HepG2 (cell line): ENCODE data around the gene VPS52. TPM values are rescaled to one million over a fixed set of nuclear protein-coding genes. Genes with fewer than 3 reads are reported as not detected.

Experiments used
- ATAC-seq: fragments of 200-7000 bp; cut with Tn5 transposase; 3 replicates; pipeline ENCODE4 v1.9.1; 2020; ENCODE audit warnings: mild to moderate bottlenecking, moderate library complexity
- BruUV-seq: library from RNA; stranded (reverse); fragments of 400-500 nt; replicated peaks from 2 replicates; lab custom pipeline; 2021; lab: Mats Ljungman, UMichigan
- CTCF ChIA-PET: fragments of 300-600 bp; formaldehyde crosslinking; extraction: SDS; loops from one replicate; lab custom pipeline; 2021; ENCODE audit warnings: low total read pairs, inconsistent platforms, low intra/inter-chr PET ratio; lab: Yijun Ruan, JAX
- POLR2A ChIA-PET: fragments of 350-600 bp; sonication (Branson Sonifier 250); formaldehyde crosslinking; loops from one replicate; lab custom pipeline; 2020; ENCODE audit warnings: antibody characterized with exemption, inconsistent platforms; lab: Yijun Ruan, JAX
- DNase-seq: peaks from one replicate; pipeline ENCODE4 v3.0.0-alpha.2; 2015; ENCODE audit warnings: low spot score
- FAIRE-seq: peaks from 3 replicates; lab custom pipeline; 2011; peaks lifted over from hg19 to GRCh38; lab: Jason Lieb, UNC
- H2AFZ ChIP-seq: one replicate; pipeline ENCODE4 v1.6.1; 2011; ENCODE audit warnings: low read length, inconsistent platforms
- H3K27ac ChIP-seq: fragments of 300-600 bp; 3 replicates; pipeline ENCODE4 v1.8.0; 2011; ENCODE audit warnings: mixed run types, mild to moderate bottlenecking, mixed read lengths, low read length, inconsistent platforms; ENCODE audit not compliant: insufficient read depth; ENCODE audit errors: extremely low read length
- H3K27me3 ChIP-seq, 2 experiments: fragments of 200-600 bp in 1 of 2; 2 replicates in 1 of 2; 3 replicates in 1 of 2; pipeline versions ENCODE4 v1.6.0 to v1.8.0; 2011; ENCODE audit warnings: low read length in 2 of 2, mild to moderate bottlenecking in 2 of 2, moderate library complexity in 2 of 2, inconsistent platforms in 1 of 2; ENCODE audit not compliant: insufficient read depth in 2 of 2, control insufficient read depth in 1 of 2
- H3K36me3 ChIP-seq, 2 experiments: fragments of 200-600 bp in 1 of 2; replicated peaks in 1 of 2; 2 replicates in 1 of 2; 3 replicates in 1 of 2; pipeline versions ENCODE4 v1.5.1 to v1.8.0; 2011; ENCODE audit warnings: low read length in 2 of 2, inconsistent platforms in 1 of 2; ENCODE audit not compliant: insufficient read depth in 2 of 2, control insufficient read depth in 1 of 2
- H3K4me1 ChIP-seq: 2 replicates; pipeline ENCODE4 v1.5.1; 2012; ENCODE audit warnings: low read length, inconsistent platforms; ENCODE audit not compliant: insufficient read depth
- H3K4me2 ChIP-seq: 2 replicates; pipeline ENCODE4 v1.6.0; 2011; ENCODE audit warnings: low read depth, low read length, inconsistent platforms
- H3K4me3 ChIP-seq, 3 experiments: fragments of 200-600 bp in 1 of 3; sonication (generic), shearing (Covaris generic) in 1 of 3; replicated peaks in 1 of 3; 2 replicates each; pipeline ENCODE4 v1.5.1; 2011 to 2016; ENCODE audit warnings: low read length in 3 of 3, inconsistent platforms in 2 of 3, low read depth in 2 of 3, mild to moderate bottlenecking in 2 of 3, control low read depth in 1 of 3, mixed read lengths in 1 of 3; ENCODE audit not compliant: insufficient read depth in 1 of 3
- H3K79me2 ChIP-seq: one replicate; pipeline ENCODE4 v1.6.1; 2011; ENCODE audit warnings: low read length, inconsistent platforms; ENCODE audit not compliant: insufficient read depth
- H3K9ac ChIP-seq: 2 replicates; pipeline ENCODE4 v1.6.0; 2011; ENCODE audit warnings: mild to moderate bottlenecking, low read depth, low read length, inconsistent platforms; ENCODE audit not compliant: insufficient read depth
- H3K9me3 ChIP-seq: 2 replicates; pipeline ENCODE4 v1.5.1; 2012; ENCODE audit warnings: mild to moderate bottlenecking, low read length
- H4K20me1 ChIP-seq: 2 replicates; pipeline ENCODE4 v1.6.0; 2011; ENCODE audit warnings: inconsistent platforms, mild to moderate bottlenecking, low read length, moderate library complexity; ENCODE audit not compliant: insufficient read depth
- CREB3 ChIP-seq: sonication (generic); formaldehyde crosslinking; IDR thresholded peaks from 2 replicates; pipeline ENCODE4 v1.5.0; 2020; ENCODE audit warnings: missing genetic modification reagents
- ISL2 ChIP-seq: sonication (generic); formaldehyde crosslinking; IDR thresholded peaks from 2 replicates; pipeline ENCODE4 v1.5.0; 2020; ENCODE audit warnings: missing genetic modification reagents
- NFYC ChIP-seq: IDR thresholded peaks from 2 replicates; pipeline ENCODE4 v1.6.1; 2016; ENCODE audit warnings: missing genetic modification reagents, missing compliant biosample characterization
- PAX8 ChIP-seq: sonication (generic); formaldehyde crosslinking; IDR thresholded peaks from 2 replicates; pipeline ENCODE4 v1.8.0; 2022; ENCODE audit warnings: mild to moderate bottlenecking, missing genetic modification reagents, borderline replicate concordance
- RBM39 ChIP-seq: fragments of 200-400 bp; formaldehyde crosslinking; IDR thresholded peaks from one replicate; pipeline ENCODE4 v1.6.1; 2018; ENCODE audit warnings: antibody characterized with exemption, mild to moderate bottlenecking, low read depth, low read length; ENCODE audit not compliant: poor library complexity, severe bottlenecking
- THAP9 ChIP-seq: sonication (generic); formaldehyde crosslinking; IDR thresholded peaks from 2 replicates; pipeline ENCODE4; 2020; ENCODE audit warnings: missing genetic modification reagents, mild to moderate bottlenecking, borderline replicate concordance
- ZBTB1 ChIP-seq: sonication (generic); formaldehyde crosslinking; IDR thresholded peaks from 2 replicates; pipeline ENCODE4 v1.4.0; 2020; ENCODE audit warnings: missing genetic modification reagents, borderline replicate concordance
- ZC3H4 ChIP-seq: sonication (generic); formaldehyde crosslinking; IDR thresholded peaks from 2 replicates; pipeline ENCODE4 v1.4.0; 2020; ENCODE audit warnings: missing genetic modification reagents, borderline replicate concordance
- ZNF510 ChIP-seq: sonication (generic); formaldehyde crosslinking; IDR thresholded peaks from 2 replicates; pipeline ENCODE4 v1.4.0; 2020; ENCODE audit warnings: low read depth, mild to moderate bottlenecking, missing genetic modification reagents
- ZNF512B ChIP-seq: sonication (generic); formaldehyde crosslinking; IDR thresholded peaks from 2 replicates; pipeline ENCODE4 v1.5.1; 2020; ENCODE audit warnings: missing genetic modification reagents, mild to moderate bottlenecking, borderline replicate concordance
- ZNF543 ChIP-seq: sonication (generic); formaldehyde crosslinking; IDR thresholded peaks from 2 replicates; pipeline ENCODE4 v1.4.0; 2020; ENCODE audit warnings: mild to moderate bottlenecking, missing genetic modification reagents
- ZNF550 ChIP-seq: sonication (generic); formaldehyde crosslinking; IDR thresholded peaks from 2 replicates; pipeline ENCODE4 v1.4.0; 2020; ENCODE audit warnings: mild to moderate bottlenecking, missing genetic modification reagents, borderline replicate concordance
- ZNF83 ChIP-seq: sonication (generic); formaldehyde crosslinking; IDR thresholded peaks from 2 replicates; pipeline ENCODE4 v1.4.0; 2020; ENCODE audit warnings: missing genetic modification reagents, mild to moderate bottlenecking, borderline replicate concordance
- ZSCAN22 ChIP-seq: sonication (generic); formaldehyde crosslinking; IDR thresholded peaks from 2 replicates; pipeline ENCODE4 v1.4.0; 2020; ENCODE audit warnings: mild to moderate bottlenecking, missing genetic modification reagents
- whole genome bisulfite sequencing: methylation state at CpG from one replicate; pipeline ENCODE4 v1.1.6; 2017; ENCODE audit warnings: low lambda C conversion rate; 5-methylcytosine and 5-hydroxymethylcytosine counted together
- in situ Hi-C: cut with HindIII; loops from 2 replicates; pipeline ENCODE4 v1.10.0; 2017; ENCODE audit warnings: low pct_unique_long_range_greater_than_20kb; ENCODE audit not compliant: extremely low pct_ligation_motif_present
- intact Hi-C: fragments of 100-400 bp; cut with micrococcal nuclease; formaldehyde crosslinking; loops from one replicate; pipeline ENCODE4 v1.10.0; 2022; ENCODE audit not compliant: unreplicated experiment
- polyA plus RNA-seq, 8 experiments: library from polyadenylated mRNA; depleted of rRNA in 3 of 8; stranded (reverse) in 7 of 8; unstranded in 1 of 8; fragments of >200 nt; fragmentation: Illumina TruSeq in 4 of 8; extraction: Trizol in 4 of 8; gene quantifications; 2 replicates each; pipeline versions ENCODE4 v1.2.1 to v1.2.3, GENCODE V29; 2011 to 2016; ENCODE audit warnings: low read depth in 4 of 8, missing spikeins in 1 of 8, mixed read lengths in 1 of 8; ENCODE audit not compliant: insufficient read depth in 1 of 8
- total RNA-seq, 5 experiments: library from RNA; depleted of rRNA; stranded (reverse); fragments of >200 nt; fragmentation: Illumina TruSeq; extraction: Trizol; gene quantifications; 2 replicates each; pipeline ENCODE4 v1.2.3, GENCODE V29; 2016; ENCODE audit warnings: low read depth in 1 of 5
- TF ChIP-seq, protein P1 (sequence below): sonication (generic); formaldehyde crosslinking; conservative IDR thresholded peaks from 2 replicates; pipeline ENCODE4 v1.4.0; 2020; ENCODE audit warnings: missing genetic modification reagents

VPS52 gene
- total and polyA plus RNA-seq, 2 of the 13 experiments (the other 11 are each of a cell fraction or from before 2014, with no cell fraction given), result 48.9 to 85.5 TPM

DNA sequence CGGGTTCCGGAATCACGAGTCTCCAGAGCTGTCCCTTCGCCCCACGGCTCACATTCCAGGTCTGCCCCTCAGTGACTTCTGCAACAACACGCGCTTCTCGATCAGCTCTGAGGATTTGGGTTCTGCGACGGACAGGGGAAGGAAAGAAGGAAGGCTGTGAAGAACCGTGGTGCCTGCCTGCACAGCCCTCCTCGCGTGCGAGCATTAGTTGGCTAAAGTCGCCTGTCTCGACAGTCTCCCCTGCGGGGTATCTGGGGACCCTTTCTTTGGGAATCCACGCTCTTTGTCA, 23.1 kb downstream of the VPS52 start:
- no peak for DNase-seq
- TSS peak; percentile 82 for BruUV-seq
- no peaks in the 10 kb centered on the region for H3K9me3 ChIP-seq
- H3K4me1 ChIP-seq, result peaks cover 29% of the 10 kb centered on the region
- 2% methylated on average over 18 of the region's 18 CpGs for WGBS
- H3K9ac ChIP-seq, result peak overlapping the region; percentile 75
- ChIA-PET POLR2A (interaction anchor here (0.8 to 5.1 kb wide), 20 partner anchors 10 to 277 kb away, joined by 3 to 94 read pairs (median 6); partner anchors contain the start of genes HSD17B8, PFDN6, RING1 and RPS18), CTCF (interaction anchor here (1.0 to 3.1 kb wide), 9 partner anchors 44 to 234 kb away, joined by 4 to 19 read pairs (median 6); partner anchors contain the start of genes HSD17B8, RXRB and SLC39A7)
- H3K27me3 ChIP-seq, result no peaks in the 10 kb centered on the region; a peak in 1 of 5 replicates
- peak overlapping the region; percentile 51 to 89 (median 64) for H3K4me3 ChIP-seq
- no peak for FAIRE-seq
- intact Hi-C loops (loop anchor here (2.0 kb wide), 4 partner anchors 48 to 234 kb away; partner anchors contain the start of genes RXRB and SLC39A7), in situ Hi-C loops (loop anchor here (5.0 kb wide), 4 partner anchors 46 to 231 kb away; partner anchors contain the start of genes HSD17B8, RXRB and SLC39A7)
- ATAC-seq, result peak; percentile 2
- H3K4me2 ChIP-seq, result peak overlapping the region; percentile 100
- no peaks in the 10 kb centered on the region for H3K79me2 ChIP-seq
- peaks cover 0 to 2% of the 10 kb centered on the region in 2 experiments; a peak in 3 of 5 replicates for H3K36me3 ChIP-seq
- peak overlapping the region; percentile 81 for H3K27ac ChIP-seq
- peak overlapping the region; percentile 22 for H2AFZ ChIP-seq
- H4K20me1 ChIP-seq, result no peaks in the 10 kb centered on the region
- TF ChIP-seq ISL2 (CRISPR knock-in tag), result peak; percentile 19; the same call in 1 of the 2 replicates
- TF ChIP-seq THAP9 (CRISPR knock-in tag), result no peak
- peak; percentile 43; the same call in 1 of the 2 replicates for TF ChIP-seq CREB3 (CRISPR knock-in tag)
- peak; percentile 74; the same call in 1 of the 2 replicates for TF ChIP-seq ZNF512B (CRISPR knock-in tag)
- peak; percentile 77; the same call in 1 of the 2 replicates for TF ChIP-seq ZNF510 (CRISPR knock-in tag)
- TF ChIP-seq PAX8 (CRISPR knock-in tag), result 0 out of 2 replicates have a peak, but pooled peaks have one; percentile 72
- TF ChIP-seq, protein P1, sequence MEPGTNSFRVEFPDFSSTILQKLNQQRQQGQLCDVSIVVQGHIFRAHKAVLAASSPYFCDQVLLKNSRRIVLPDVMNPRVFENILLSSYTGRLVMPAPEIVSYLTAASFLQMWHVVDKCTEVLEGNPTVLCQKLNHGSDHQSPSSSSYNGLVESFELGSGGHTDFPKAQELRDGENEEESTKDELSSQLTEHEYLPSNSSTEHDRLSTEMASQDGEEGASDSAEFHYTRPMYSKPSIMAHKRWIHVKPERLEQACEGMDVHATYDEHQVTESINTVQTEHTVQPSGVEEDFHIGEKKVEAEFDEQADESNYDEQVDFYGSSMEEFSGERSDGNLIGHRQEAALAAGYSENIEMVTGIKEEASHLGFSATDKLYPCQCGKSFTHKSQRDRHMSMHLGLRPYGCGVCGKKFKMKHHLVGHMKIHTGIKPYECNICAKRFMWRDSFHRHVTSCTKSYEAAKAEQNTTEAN, result no peak; the same call in 1 of the 2 replicates
- TF ChIP-seq NFYC (CRISPR knock-in tag), result no peak
- TF ChIP-seq ZNF550, result peak; percentile 25
- no peak for TF ChIP-seq ZBTB1
- TF ChIP-seq RBM39, result no peak
- TF ChIP-seq ZC3H4 (CRISPR knock-in tag), result peak; percentile 54; the same call in 1 of the 2 replicates
- 0 out of 2 replicates have a peak, but pooled peaks have one; percentile 45 for TF ChIP-seq ZNF83 (CRISPR knock-in tag)
- peak; percentile 14; the same call in 1 of the 2 replicates for TF ChIP-seq ZSCAN22 (CRISPR knock-in tag)
- TF ChIP-seq ZNF543 (CRISPR knock-in tag), result peak; percentile 14; the same call in 1 of the 2 replicates
